Dedifferentiated amniotic fluid mesenchymal stem cell (primary cell): ENCODE data around the gene MARCHF5.

Source experiments
- DNase-seq: peaks from one replicate; pipeline ENCODE4 v3.0.0-alpha.2; 2016; ENCODE audit errors: extremely low spot score

Gene MARCHF5

GRCh38 chr10:92290837-92291615, at the start of gene MARCHF5, which contains the start of gene CPEB3:
TSS of gene MARCHF5 (plus strand) at chr10:92291167. CDS start at chr10:92291495, 328 bp downstream.
TSS of gene CPEB3 (minus strand) at chr10:92291078. CDS start at chr10:92240350, 50,728 bp downstream.
- peak; percentile 93 for DNase-seq

GRCh38 chr10:92241501-92241900, 49.5 kb upstream of the MARCHF5 start:
- DNase-seq: no peak

- no peak for DNase-seq
Observed at GRCh38 chr10:92242380-92242779, 48.6 kb upstream of the MARCHF5 start.

- peak; percentile 42 for DNase-seq
Observed at GRCh38 chr10:92242910-92243671, 47.9 kb upstream of the MARCHF5 start.

GRCh38 chr10:92244796-92245195, 46.2 kb upstream of the MARCHF5 start:
- no peak for DNase-seq

- DNase-seq: no peak
Observed at GRCh38 chr10:92248566-92248965, 42.4 kb upstream of the MARCHF5 start.

GRCh38 chr10:92263396-92263795, 27.6 kb upstream of the MARCHF5 start:
- no peak for DNase-seq

- DNase-seq: no peak
Observed at GRCh38 chr10:92264249-92264648, 26.7 kb upstream of the MARCHF5 start.

GRCh38 chr10:92265687-92266258, 25.2 kb upstream of the MARCHF5 start:
- DNase-seq: no peak

- no peak for DNase-seq
Observed at GRCh38 chr10:92267343-92267742, 23.6 kb upstream of the MARCHF5 start.

GRCh38 chr10:92268748-92269147, 22.2 kb upstream of the MARCHF5 start:
- DNase-seq: no peak

- DNase-seq: no peak
Observed at GRCh38 chr10:92274071-92274470, 16.9 kb upstream of the MARCHF5 start.

- DNase-seq: no peak
Observed at GRCh38 chr10:92278996-92279696, 11.8 kb upstream of the MARCHF5 start.

GRCh38 chr10:92284112-92284704, 6.8 kb upstream of the MARCHF5 start:
- no peak for DNase-seq

- no peak for DNase-seq
Observed at GRCh38 chr10:92290076-92290836, 711 bp upstream of the MARCHF5 start.

- no peak for DNase-seq
Observed at GRCh38 chr10:92291616-92291865, 574 bp downstream of the MARCHF5 start.

GRCh38 chr10:92291921-92292845, 1.2 kb downstream of the MARCHF5 start:
- peak; percentile 73 for DNase-seq

GRCh38 chr10:92298487-92298886, 7.5 kb downstream of the MARCHF5 start:
- no peak for DNase-seq

GRCh38 chr10:92303096-92303495, 12.1 kb downstream of the MARCHF5 start:
- DNase-seq: no peak

- DNase-seq: no peak
Observed at GRCh38 chr10:92304061-92304460, 13.1 kb downstream of the MARCHF5 start.
